ENCODE results near the gene AK9.

DNA sequence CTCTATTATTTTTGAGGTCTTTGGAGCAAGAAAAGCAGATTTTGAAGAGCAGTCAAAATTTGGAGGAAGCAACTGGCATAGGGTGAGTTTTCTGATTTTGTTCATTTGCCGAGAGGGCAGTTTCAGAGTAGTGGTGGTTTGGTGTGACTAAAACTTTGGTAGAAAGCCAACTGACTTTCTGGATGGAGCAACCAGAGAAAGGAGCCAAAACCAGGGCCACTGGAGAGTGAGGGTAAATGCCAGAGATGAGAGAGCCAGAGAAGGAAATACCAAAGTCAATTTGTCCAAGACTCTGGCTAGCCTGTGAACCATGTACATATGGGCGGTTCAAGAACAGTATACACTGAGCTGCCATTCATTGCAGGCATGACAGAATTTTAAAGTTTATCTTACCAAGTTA lies 167.5 kb downstream of the AK9 start:
- no peak for TF ChIP-seq POLR2A (IDR thresholded peaks at IDR 0.05)
- TF ChIP-seq, protein P1, sequence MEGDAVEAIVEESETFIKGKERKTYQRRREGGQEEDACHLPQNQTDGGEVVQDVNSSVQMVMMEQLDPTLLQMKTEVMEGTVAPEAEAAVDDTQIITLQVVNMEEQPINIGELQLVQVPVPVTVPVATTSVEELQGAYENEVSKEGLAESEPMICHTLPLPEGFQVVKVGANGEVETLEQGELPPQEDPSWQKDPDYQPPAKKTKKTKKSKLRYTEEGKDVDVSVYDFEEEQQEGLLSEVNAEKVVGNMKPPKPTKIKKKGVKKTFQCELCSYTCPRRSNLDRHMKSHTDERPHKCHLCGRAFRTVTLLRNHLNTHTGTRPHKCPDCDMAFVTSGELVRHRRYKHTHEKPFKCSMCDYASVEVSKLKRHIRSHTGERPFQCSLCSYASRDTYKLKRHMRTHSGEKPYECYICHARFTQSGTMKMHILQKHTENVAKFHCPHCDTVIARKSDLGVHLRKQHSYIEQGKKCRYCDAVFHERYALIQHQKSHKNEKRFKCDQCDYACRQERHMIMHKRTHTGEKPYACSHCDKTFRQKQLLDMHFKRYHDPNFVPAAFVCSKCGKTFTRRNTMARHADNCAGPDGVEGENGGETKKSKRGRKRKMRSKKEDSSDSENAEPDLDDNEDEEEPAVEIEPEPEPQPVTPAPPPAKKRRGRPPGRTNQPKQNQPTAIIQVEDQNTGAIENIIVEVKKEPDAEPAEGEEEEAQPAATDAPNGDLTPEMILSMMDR (IDR thresholded peaks at IDR 0.05) = no peak
